ENCODE measurements around the gene LCN15. TPM values are rescaled to one million over a fixed set of nuclear protein-coding genes. Genes with fewer than 3 reads are reported as not detected.

Gene LCN15
- total and polyA plus RNA-seq, 10 of the 15 experiments (the other 5 are each of a cell fraction or from before 2014, with no cell fraction given): 0.37 to 0.50 TPM; not detected in 8

- TF ChIP-seq ZBTB33 (IDR thresholded peaks at IDR 0.05) (no peak), ATF7 (IDR thresholded peaks at IDR 0.05; ENCODE audit: low read depth) (no peak)
These were observed 28.4 kb downstream of the LCN15 start (continued) for GRCh38 chr9:136735812-136736480.

GRCh38 chr9:136734837-136735496 lies 29.4 kb downstream of the LCN15 start:
- H3K79me2 ChIP-seq (ENCODE audit: control insufficient read depth, insufficient read depth, low read length): peaks cover under 1% of the 10 kb centered on the region; the same call in 1 of the 2 replicates
- no peak overlapping the region for H3K4me2 ChIP-seq (ENCODE audit: control insufficient read depth, insufficient read depth)
- BruUV-seq (replicated peaks): no TSS peak
- FAIRE-seq: no peak
- no peak overlapping the region for H3K4me3 ChIP-seq
- H3K4me1 ChIP-seq (ENCODE audit: control insufficient read depth, insufficient read depth, low read length): no peaks in the 10 kb centered on the region
- RAD21 ChIA-PET (ENCODE audit: unreplicated experiment): no interaction called here
- H3K9ac ChIP-seq (ENCODE audit: control insufficient read depth, insufficient read depth, low read length): no peak overlapping the region
- ATAC-seq: no peak
- WGBS (ENCODE audit: insufficient coverage, insufficient replicate concordance, low lambda C conversion rate, missing lambda C conversion rate): 60% methylated on average over 11 of the region's 12 CpGs
- H3K36me3 ChIP-seq (ENCODE audit: control insufficient read depth in 2 of 2, insufficient read depth in 2 of 2, low read length in 1 of 2): no peaks in the 10 kb centered on the region
- DNase-seq (ENCODE audit: low read depth, low spot score): no peak
- H3K9me3 ChIP-seq (replicated peaks; ENCODE audit: control insufficient read depth, insufficient read depth, low read length): no peaks in the 10 kb centered on the region
- POLR2A ChIA-PET: no interaction called here
- no peak for TF ChIP-seq CEBPZ (IDR thresholded peaks at IDR 0.05; ENCODE audit: low read depth, low read length)
- intact Hi-C loops (cut with micrococcal nuclease; ENCODE audit: unreplicated experiment) (no loop called here), in situ Hi-C loops (cut with MboI) (no loop called here)
- CTCF ChIA-PET: no interaction called here
- H3K27me3 ChIP-seq (replicated peaks in 1 of 2; ENCODE audit: control insufficient read depth in 2 of 2, insufficient read depth in 2 of 2, low read length in 1 of 2): no peaks in the 10 kb centered on the region
- SMC1A ChIA-PET (ENCODE audit: uncharacterized antibody, unreplicated experiment): no interaction called here
- H2AFZ ChIP-seq (ENCODE audit: control insufficient read depth, low read depth, low read length): no peak overlapping the region
- no peaks in the 10 kb centered on the region for H4K20me1 ChIP-seq (ENCODE audit: control insufficient read depth, insufficient read depth)
- no peak overlapping the region for H3K27ac ChIP-seq (ENCODE audit: control insufficient read depth, insufficient read depth)
